OCI-LY3 (cell line): ENCODE data around the gene JAK2.

Experiments
- H2AFZ ChIP-seq: fragments of 200-600, 300-600 bp; shearing (Covaris generic); 2 replicates; pipeline ENCODE4 v1.6.0; 2014; ENCODE audit warnings: antibody characterized with exemption, low read depth, low read length
- H3K27ac ChIP-seq: fragments of 200-600, 300-600 bp; sonication (generic); 2 replicates; pipeline ENCODE4 v1.5.1; 2014; ENCODE audit warnings: mild to moderate bottlenecking, low read length, moderate library complexity, mixed read lengths
- H3K27me3 ChIP-seq: fragments of 200-600, 300-600 bp; sonication (generic); 2 replicates; pipeline ENCODE4 v1.6.1; 2014; ENCODE audit warnings: low read depth, low read length, mixed read lengths
- H3K36me3 ChIP-seq: fragments of 200-600, 300-600 bp; sonication (generic); replicated peaks from 2 replicates; pipeline ENCODE3; 2014; ENCODE audit warnings: low read depth, low read length, mixed read lengths
- H3K4me1 ChIP-seq: fragments of 300-600, 200-600 bp; sonication (generic); 2 replicates; pipeline ENCODE4 v1.6.1; 2014; ENCODE audit warnings: low read length, mixed read lengths
- H3K4me2 ChIP-seq: fragments of 200-600, 300-600 bp; sonication (generic); 2 replicates; pipeline ENCODE4 v1.6.1; 2014; ENCODE audit warnings: low read length, mixed read lengths
- H3K4me3 ChIP-seq: fragments of 300-600, 200-600 bp; sonication (generic); 2 replicates; pipeline ENCODE4 v1.5.1; 2014; ENCODE audit warnings: antibody characterized with exemption, mild to moderate bottlenecking, low read length, moderate library complexity
- H3K79me2 ChIP-seq: fragments of 300-600, 200-600 bp; shearing (Covaris generic); 2 replicates; pipeline ENCODE4 v1.6.1; 2014; ENCODE audit warnings: mild to moderate bottlenecking, low read length, mixed read lengths
- H3K9ac ChIP-seq: fragments of 300-600, 200-600 bp; shearing (Covaris generic); 2 replicates; pipeline ENCODE4 v1.6.0; 2014; ENCODE audit warnings: mild to moderate bottlenecking, low read length, moderate library complexity
- H3K9me3 ChIP-seq: fragments of 200-600, 300-600 bp; shearing (Covaris generic); 2 replicates; pipeline ENCODE4 v1.6.1; 2014; ENCODE audit warnings: low read length, mixed read lengths; ENCODE audit not compliant: insufficient read depth
- H4K20me1 ChIP-seq: fragments of 200-600, 300-600 bp; sonication (generic); 2 replicates; pipeline ENCODE4 v1.6.1; 2016; ENCODE audit warnings: low read length, mixed read lengths; ENCODE audit not compliant: insufficient read depth
- CTCF ChIP-seq: fragments of 200-600, 300-600 bp; sonication (generic); IDR thresholded peaks from 2 replicates; pipeline ENCODE4 v1.5.1; 2014; ENCODE audit warnings: antibody characterized with exemption, low read length, low read depth
- EZH2phosphoT487 ChIP-seq: fragments of 200-600 bp; shearing (Covaris generic); IDR thresholded peaks from 2 replicates; pipeline ENCODE4 v1.6.1; 2018; ENCODE audit warnings: antibody characterized with exemption, mixed run types, low read depth

The JAK2 gene

GRCh38 chr9:4992872-4993271 lies 7.8 kb downstream of the JAK2 start:
- H2AFZ ChIP-seq = no peak overlapping the region
- no peaks in the 10 kb centered on the region for H3K4me1 ChIP-seq
- H3K27me3 ChIP-seq = no peaks in the 10 kb centered on the region
- H3K9ac ChIP-seq = no peak overlapping the region
- no peak overlapping the region for H3K27ac ChIP-seq
- H3K9me3 ChIP-seq = no peaks in the 10 kb centered on the region
- H3K79me2 ChIP-seq = no peaks in the 10 kb centered on the region
- peaks cover 20% of the 10 kb centered on the region for H3K36me3 ChIP-seq
- no peak for TF ChIP-seq EZH2phosphoT487
- no peak for TF ChIP-seq CTCF
- no peak overlapping the region for H3K4me3 ChIP-seq
- H4K20me1 ChIP-seq = no peaks in the 10 kb centered on the region
- H3K4me2 ChIP-seq = no peak overlapping the region

DNA sequence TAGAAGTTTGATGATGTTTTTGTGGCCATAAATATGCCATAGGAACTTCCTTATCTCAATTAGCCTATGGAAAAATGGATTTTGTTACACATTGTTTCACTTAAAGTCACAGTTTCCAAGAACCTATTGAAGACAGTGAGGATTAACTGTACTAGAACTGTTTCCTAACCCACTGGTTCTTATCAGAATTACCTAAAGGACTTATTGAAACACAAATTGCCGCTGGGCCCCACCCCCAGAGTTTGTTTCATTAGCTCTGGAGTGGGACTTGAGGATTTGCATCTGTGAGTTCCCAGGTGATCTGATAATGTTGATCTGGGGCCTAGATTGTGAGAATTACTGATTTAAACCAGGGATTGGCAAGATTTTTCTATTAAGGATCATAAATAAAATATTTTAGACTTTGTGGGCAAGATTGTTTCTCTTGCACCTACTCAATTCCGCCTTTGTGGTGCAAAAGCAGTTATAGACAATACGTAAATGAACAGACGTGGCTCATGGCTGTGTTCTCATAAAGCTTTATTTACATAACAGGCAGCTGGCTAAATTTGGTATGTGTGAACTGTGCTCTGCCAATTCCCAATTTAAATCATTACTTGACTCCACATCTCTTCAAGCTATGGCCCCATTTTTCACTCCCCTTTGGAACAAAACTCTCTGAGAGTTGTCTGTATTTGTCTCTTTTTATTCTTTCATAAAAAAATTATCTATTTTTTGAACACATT lies 9.3 kb downstream of the JAK2 start:
- no peak for TF ChIP-seq CTCF

DNA sequence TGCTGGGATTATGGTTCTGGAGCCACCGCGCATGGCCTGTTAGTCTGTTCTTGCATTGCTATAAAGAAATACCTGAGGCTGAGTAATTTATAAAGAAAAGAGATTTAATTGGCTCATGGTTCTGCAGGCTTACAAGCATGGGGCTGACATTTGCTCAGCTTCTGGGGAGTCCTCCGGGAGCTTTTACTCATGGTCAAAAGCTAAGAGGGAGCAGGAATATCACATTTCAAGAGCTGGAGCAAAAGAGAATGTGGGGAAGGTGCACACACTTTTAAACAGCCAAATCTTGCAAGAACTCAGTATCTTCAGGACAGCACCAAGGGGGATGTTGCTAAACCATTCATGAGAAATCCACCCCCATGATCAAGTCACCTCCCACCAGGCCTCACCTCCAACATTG lies 12.1 kb downstream of the JAK2 start:
- Histone ChIP-seq H2AFZ (no peak overlapping the region), H3K27ac (no peak overlapping the region), H3K4me3 (no peak overlapping the region), H3K79me2 (no peaks in the 10 kb centered on the region), H3K4me2 (no peak overlapping the region), H3K9ac (no peak overlapping the region), H3K9me3 (no peaks in the 10 kb centered on the region), H3K27me3 (no peaks in the 10 kb centered on the region), H4K20me1 (no peaks in the 10 kb centered on the region), H3K36me3 (peaks cover 14% of the 10 kb centered on the region), H3K4me1 (no peaks in the 10 kb centered on the region)
- no peak for TF ChIP-seq EZH2phosphoT487
- no peak for TF ChIP-seq CTCF

More for the DNA sequence above, 9.3 kb downstream of the JAK2 start:
- Histone ChIP-seq H3K4me2 (no peak overlapping the region), H3K36me3 (peaks cover 20% of the 10 kb centered on the region), H2AFZ (no peak overlapping the region), H3K4me1 (no peaks in the 10 kb centered on the region), H3K27me3 (no peaks in the 10 kb centered on the region), H3K9me3 (no peaks in the 10 kb centered on the region), H3K27ac (no peak overlapping the region), H3K79me2 (no peaks in the 10 kb centered on the region), H3K4me3 (no peak overlapping the region), H4K20me1 (no peaks in the 10 kb centered on the region), H3K9ac (no peak overlapping the region)

DNA sequence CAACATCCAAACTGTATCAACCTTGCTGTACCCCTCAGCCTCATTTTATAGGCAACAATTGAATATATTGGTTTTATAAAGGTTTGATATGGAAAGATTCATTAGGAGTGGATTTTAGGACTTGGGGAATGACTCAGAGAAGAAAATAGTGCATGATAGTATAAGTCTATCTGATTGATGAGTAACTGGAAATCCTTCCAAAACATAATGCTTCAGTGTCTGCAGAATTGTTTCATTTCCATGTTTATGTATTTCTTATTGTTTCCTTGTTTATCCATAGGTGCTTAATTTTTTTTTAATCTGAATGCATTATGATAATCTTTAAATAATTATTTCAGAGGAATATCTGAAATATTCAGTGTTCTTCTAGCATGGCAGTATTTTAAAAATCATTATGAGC lies 12.6 kb downstream of the JAK2 start:
- Histone ChIP-seq H3K9ac (no peak overlapping the region), H3K9me3 (no peaks in the 10 kb centered on the region), H3K79me2 (no peaks in the 10 kb centered on the region), H3K27ac (no peak overlapping the region), H2AFZ (no peak overlapping the region), H3K4me3 (no peak overlapping the region), H3K4me2 (no peak overlapping the region), H3K27me3 (no peaks in the 10 kb centered on the region), H3K4me1 (no peaks in the 10 kb centered on the region), H4K20me1 (no peaks in the 10 kb centered on the region), H3K36me3 (peaks cover 10% of the 10 kb centered on the region)
- no peak for TF ChIP-seq EZH2phosphoT487
- no peak for TF ChIP-seq CTCF
